SK-N-SH (cell line): ENCODE data around the gene CCDC188. TPM values are rescaled to one million over a fixed set of nuclear protein-coding genes. Genes with fewer than 3 reads are reported as not detected.
"Not testable (repeated sequence)": the region's sequence is repeated elsewhere in the genome, so short reads cannot be mapped to it uniquely, and the experiment has no call there.

Experiments used
- CTCF ChIA-PET: fragments of 300-600, 350-600 bp; formaldehyde crosslinking; extraction: SDS; loops from one replicate; lab custom pipeline; 2021; lab: Yijun Ruan, JAX
- POLR2A ChIA-PET: fragments of 350-600 bp; sonication (Branson Sonifier 250); formaldehyde crosslinking; extraction: SDS; loops from one replicate; lab custom pipeline; 2020; ENCODE audit warnings: antibody characterized with exemption, inconsistent platforms; lab: Yijun Ruan, JAX
- DNase-seq: peaks from one replicate; pipeline ENCODE4 v3.0.0; 2012
- H2AFZ ChIP-seq: fragments of 200-600 bp; sonication (generic); 2 replicates; pipeline ENCODE4 v1.8.1; 2016; ENCODE audit warnings: antibody characterized with exemption, mild to moderate bottlenecking, low read depth
- H3F3A ChIP-seq: fragments of 200-600 bp; sonication (generic); replicated peaks from 2 replicates; pipeline ENCODE3; 2016; ENCODE audit warnings: antibody characterized with exemption, mild to moderate bottlenecking; ENCODE audit not compliant: insufficient read depth
- H3K27ac ChIP-seq, 2 experiments: fragments of 200-500 bp in 1 of 2; fragments of 200-600 bp in 1 of 2; sonication (Bioruptor generic) in 1 of 2; sonication (generic), shearing (Covaris generic) in 1 of 2; 2 replicates each; pipeline versions ENCODE4 v1.5.1 to v1.6.1; 2014 to 2016; ENCODE audit warnings: low read depth in 2 of 2, inconsistent platforms in 1 of 2, low read length in 1 of 2, mild to moderate bottlenecking in 1 of 2, mixed read lengths in 1 of 2
- H3K27me3 ChIP-seq: fragments of 200-600 bp; sonication (generic), shearing (Covaris generic); 2 replicates; pipeline ENCODE4 v1.6.1; 2016; ENCODE audit warnings: mixed run types; ENCODE audit not compliant: insufficient read depth
- H3K36me3 ChIP-seq, 2 experiments: fragments of 200-500 bp in 1 of 2; fragments of 200-600 bp in 1 of 2; sonication (Bioruptor generic) in 1 of 2; sonication (generic) in 1 of 2; replicated peaks in 1 of 2; 2 replicates each; pipeline versions ENCODE3 to v1.5.1; 2014 to 2016; ENCODE audit warnings: low read length in 1 of 2, mild to moderate bottlenecking in 1 of 2; ENCODE audit not compliant: insufficient read depth in 2 of 2, control insufficient read depth in 1 of 2
- H3K4me1 ChIP-seq, 2 experiments: fragments of 200-500 bp in 1 of 2; fragments of 200-600 bp in 1 of 2; sonication (Bioruptor generic) in 1 of 2; sonication (generic), shearing (Covaris generic) in 1 of 2; 2 replicates each; pipeline versions ENCODE4 v1.5.1 to v1.6.1; 2014 to 2016; ENCODE audit warnings: low read depth in 1 of 2, low read length in 1 of 2, mixed run types in 1 of 2; ENCODE audit not compliant: insufficient read depth in 2 of 2, control insufficient read depth in 1 of 2
- H3K4me2 ChIP-seq: fragments of 200-600 bp; sonication (generic), shearing (Covaris generic); 2 replicates; pipeline ENCODE4 v1.6.1; 2017; ENCODE audit warnings: mixed run types
- H3K4me3 ChIP-seq, 2 experiments: fragments of 200-500 bp in 1 of 2; fragments of 200-600 bp in 1 of 2; sonication (Bioruptor generic) in 1 of 2; sonication (generic), shearing (Covaris generic) in 1 of 2; 2 replicates each; pipeline versions ENCODE4 v1.5.1 to v1.8.1; 2014 to 2016; ENCODE audit warnings: low read depth in 2 of 2, inconsistent platforms in 1 of 2, low read length in 1 of 2, mild to moderate bottlenecking in 1 of 2, mixed read lengths in 1 of 2, moderate library complexity in 1 of 2
- H3K79me2 ChIP-seq: fragments of 200-600 bp; sonication (generic); 2 replicates; pipeline ENCODE4 v1.8.1; 2017; ENCODE audit warnings: mild to moderate bottlenecking; ENCODE audit not compliant: insufficient read depth
- H3K9ac ChIP-seq: fragments of 200-600 bp; sonication (generic); 2 replicates; pipeline ENCODE4 v1.6.1; 2017; ENCODE audit warnings: mixed run types
- H3K9me2 ChIP-seq: fragments of 200-600 bp; sonication (generic); 2 replicates; pipeline ENCODE4 v1.6.1; 2017; ENCODE audit warnings: mixed run types
- H3K9me3 ChIP-seq: fragments of 200-600 bp; sonication (generic); 2 replicates; pipeline ENCODE4 v1.6.1; 2017; ENCODE audit warnings: mixed run types, mild to moderate bottlenecking, moderate library complexity
- H4K20me1 ChIP-seq: fragments of 200-600 bp; sonication (generic); 2 replicates; pipeline ENCODE4 v1.6.1; 2017; ENCODE audit warnings: mild to moderate bottlenecking, mixed run types; ENCODE audit not compliant: insufficient read depth
- ELF1 ChIP-seq: IDR thresholded peaks from 2 replicates; pipeline ENCODE4 v1.4.0; 2012
- EZH2phosphoT487 ChIP-seq: fragments of 200-600 bp; sonication (generic); IDR thresholded peaks from 2 replicates; pipeline ENCODE4 v1.6.1; 2017; ENCODE audit warnings: low read depth, mixed run types, mild to moderate bottlenecking, antibody characterized with exemption, moderate library complexity, borderline replicate concordance
- GATA2 ChIP-seq: sonication (generic); formaldehyde crosslinking; IDR thresholded peaks from 2 replicates; pipeline ENCODE4 v1.5.0; 2020; ENCODE audit warnings: mild to moderate bottlenecking, missing genetic modification reagents
- PBX3 ChIP-seq: IDR thresholded peaks from 2 replicates; pipeline ENCODE4; 2012
- RCOR1 ChIP-seq: fragments of 150-350 bp; IDR thresholded peaks from 2 replicates; pipeline ENCODE4 v1.6.1; 2017; ENCODE audit warnings: antibody characterized with exemption, low read length
- TCF12 ChIP-seq: IDR thresholded peaks from 2 replicates; pipeline ENCODE4 v1.4.0; 2012
- USF1 ChIP-seq: IDR thresholded peaks from 2 replicates; pipeline ENCODE4 v1.4.0; 2012; ENCODE audit warnings: low read depth, borderline replicate concordance
- USF2 ChIP-seq: fragments of 150-350 bp; IDR thresholded peaks from 2 replicates; pipeline ENCODE4 v1.6.1; 2017; ENCODE audit warnings: antibody characterized with exemption, low read length, low read depth, borderline replicate concordance
- YY1 ChIP-seq: IDR thresholded peaks from 2 replicates; pipeline ENCODE4 v1.4.0; 2012; ENCODE audit warnings: low read depth, mild to moderate bottlenecking
- WGBS: methylation state at CpG from one replicate; pipeline ENCODE4 v1.1.6; 2017; ENCODE audit warnings: low lambda C conversion rate; 5-methylcytosine and 5-hydroxymethylcytosine counted together
- polyA plus RNA-seq, 3 experiments: library from polyadenylated mRNA; depleted of rRNA; stranded (reverse); fragments of >200 nt; gene quantifications; 2 replicates each; pipeline ENCODE4 v1.2.3, GENCODE V29; 2012

The CCDC188 gene
- polyA plus RNA-seq, 1 of the 3 experiments (the other 2 are of a cell fraction): 21.1 TPM

GRCh38 chr22:20164863-20165262, 14.0 kb upstream of the CCDC188 start (continued):
- TF ChIP-seq TCF12 (no peak), USF2 (no peak), GATA2 (no peak), USF1 (no peak), YY1 (no peak)

GRCh38 chr22:20160041-20160440, 9.2 kb upstream of the CCDC188 start:
- no peak overlapping the region for H2AFZ ChIP-seq
- H3K79me2 ChIP-seq: 0 out of 2 replicates have a peak, but pooled peaks cover 2% of the 10 kb centered on the region
- H3K9ac ChIP-seq: no peak overlapping the region
- no peaks in the 10 kb centered on the region for H3K27me3 ChIP-seq
- CTCF ChIA-PET: interaction anchor here (1.3 to 1.6 kb wide), 2 partner anchors 20 to 125 kb away, joined by 3 to 6 read pairs; no protein-coding TSS in a partner anchor
- DNase-seq: no peak
- no peaks in the 10 kb centered on the region for H3F3A ChIP-seq
- H3K27ac ChIP-seq: no peak overlapping the region
- no peak overlapping the region for H3K4me2 ChIP-seq
- H3K9me2 ChIP-seq: no peaks in the 10 kb centered on the region
- peaks cover 0 to 25% of the 10 kb centered on the region in 2 experiments; a peak in 1 of 4 replicates for H3K4me1 ChIP-seq
- no peaks in the 10 kb centered on the region for H3K36me3 ChIP-seq
- TF ChIP-seq RCOR1: no peak
- TF ChIP-seq EZH2phosphoT487: no peak
- no peak for TF ChIP-seq USF2
- TF ChIP-seq ELF1: no peak
- TF ChIP-seq PBX3: no peak
- WGBS: 70% methylated on average over 10 of the region's 10 CpGs
- POLR2A ChIA-PET: interaction anchor here (0.9 kb wide), 1 partner anchor 124 kb away, joined by 6 read pairs; no protein-coding TSS in a partner anchor
- no peaks in the 10 kb centered on the region for H3K9me3 ChIP-seq
- no peak overlapping the region for H3K4me3 ChIP-seq
- no peaks in the 10 kb centered on the region for H4K20me1 ChIP-seq

GRCh38 chr22:20159531-20159930, 8.7 kb upstream of the CCDC188 start:
- not testable (repeated sequence) for H3K9me3 ChIP-seq, H3K79me2 ChIP-seq, H3K36me3 ChIP-seq, H3F3A ChIP-seq, H3K4me3 ChIP-seq, H4K20me1 ChIP-seq, H3K9me2 ChIP-seq, DNase-seq, H3K27ac ChIP-seq, H3K9ac ChIP-seq, H2AFZ ChIP-seq, H3K4me2 ChIP-seq, H3K27me3 ChIP-seq
- ChIA-PET CTCF (interaction anchor here (0.7 to 1.6 kb wide), 4 partner anchors 21 to 157 kb away, joined by 3 to 6 read pairs (median 4); no protein-coding TSS in a partner anchor), POLR2A (interaction anchor here (0.9 kb wide), 1 partner anchor 125 kb away, joined by 6 read pairs; no protein-coding TSS in a partner anchor)
- 91% methylated on average over 7 of the region's 14 CpGs for WGBS
- H3K4me1 ChIP-seq: peaks cover 0 to 26% of the 10 kb centered on the region in 2 experiments; a peak in 1 of 4 replicates
